Measurements from ENCODE around the gene CCDC149.

CCDC149 gene

GRCh38 chr4:24775750-24776149 lies 137.1 kb downstream of the CCDC149 start:
- no peak for DNase-seq (ENCODE audit: low spot score)

- no peak for DNase-seq (ENCODE audit: low spot score)
Observed at GRCh38 chr4:24775032-24775605, 137.7 kb downstream of the CCDC149 start.

GRCh38 chr4:24774452-24774851 lies 138.4 kb downstream of the CCDC149 start:
- no peak for DNase-seq (ENCODE audit: low spot score)

GRCh38 chr4:24772952-24773351 lies 139.9 kb downstream of the CCDC149 start:
- no peak for DNase-seq (ENCODE audit: low spot score)

GRCh38 chr4:24772061-24772705 lies 140.7 kb downstream of the CCDC149 start:
- DNase-seq (ENCODE audit: low spot score): no peak

- DNase-seq (ENCODE audit: low spot score): no peak
Observed at GRCh38 chr4:24771241-24771640, 141.6 kb downstream of the CCDC149 start.

GRCh38 chr4:24770667-24771066 lies 142.2 kb downstream of the CCDC149 start:
- DNase-seq (ENCODE audit: low spot score): no peak

- no peak for DNase-seq (ENCODE audit: low spot score)
Observed at GRCh38 chr4:24770032-24770584, 142.7 kb downstream of the CCDC149 start.

- DNase-seq (ENCODE audit: low spot score): no peak
Observed at GRCh38 chr4:24769571-24769970, 143.3 kb downstream of the CCDC149 start.

GRCh38 chr4:24768604-24769003 lies 144.2 kb downstream of the CCDC149 start:
- no peak for DNase-seq (ENCODE audit: low spot score)

GRCh38 chr4:24768006-24768405 lies 144.8 kb downstream of the CCDC149 start:
- DNase-seq (ENCODE audit: low spot score): no peak

- no peak for DNase-seq (ENCODE audit: low spot score)
Observed at GRCh38 chr4:24765376-24765988, 147.4 kb downstream of the CCDC149 start.

GRCh38 chr4:24764345-24764744 lies 148.5 kb downstream of the CCDC149 start:
- no peak for DNase-seq (ENCODE audit: low spot score)

GRCh38 chr4:24763631-24764297 lies 149.1 kb downstream of the CCDC149 start:
- DNase-seq (ENCODE audit: low spot score): no peak

All from left forelimb (tissue), 1 donor.